22Rv1 (cell line): ENCODE measurements around the gene ZBED2.
"Not testable (repeated sequence)": the region's sequence is repeated elsewhere in the genome, so short reads cannot be mapped to it uniquely, and the experiment has no call there.

ENCODE experiments used
- H3K27ac ChIP-seq: fragments of 450-650 bp; 2 replicates; pipeline ENCODE4 v1.5.1; 2017
- CTCF ChIP-seq: fragments of 450-650 bp; IDR thresholded peaks from 2 replicates; pipeline ENCODE4 v1.5.1; 2017; ENCODE audit warnings: mild to moderate bottlenecking
- ZFX ChIP-seq: fragments of 450-650 bp; IDR thresholded peaks from 2 replicates; pipeline ENCODE4 v1.6.1; 2017; ENCODE audit warnings: antibody characterized with exemption, borderline replicate concordance

ZBED2 gene

GRCh38 chr3:111595232-111595631 is at the start of gene ZBED2:
Gene ZBED2, minus strand, starts transcription at chr3:111595346. Its CDS starts 1,145 bp downstream, at chr3:111594201.
- H3K27ac ChIP-seq, result no peak within 1 kb of the TSS
- TF ChIP-seq ZFX, result no peak
- TF ChIP-seq CTCF, result no peak

GRCh38 chr3:111639316-111639715 is 44.2 kb upstream of the ZBED2 start:
- no peak overlapping the region for H3K27ac ChIP-seq
- TF ChIP-seq CTCF, result no peak

GRCh38 chr3:111636366-111636885 is 41.3 kb upstream of the ZBED2 start:
- TF ChIP-seq ZFX (no peak), CTCF (no peak)

GRCh38 chr3:111635403-111635802 is 40.3 kb upstream of the ZBED2 start:
- H3K27ac ChIP-seq, result no peak overlapping the region
- no peak for TF ChIP-seq ZFX
- no peak for TF ChIP-seq CTCF

More at GRCh38 chr3:111636366-111636885, 41.3 kb upstream of the ZBED2 start:
- no peak overlapping the region for H3K27ac ChIP-seq

GRCh38 chr3:111630638-111631037 is 35.5 kb upstream of the ZBED2 start:
- H3K27ac ChIP-seq, result not testable (repeated sequence)

- not testable (repeated sequence) for H3K27ac ChIP-seq
Observed at GRCh38 chr3:111629018-111629417, 33.9 kb upstream of the ZBED2 start.

- H3K27ac ChIP-seq, result no peak overlapping the region
- TF ChIP-seq CTCF, result no peak
- no peak for TF ChIP-seq ZFX
Observed at GRCh38 chr3:111627092-111627491, 31.9 kb upstream of the ZBED2 start.

- no peak overlapping the region for H3K27ac ChIP-seq
- TF ChIP-seq CTCF (peak; percentile 75), ZFX (no peak)
Observed at GRCh38 chr3:111621535-111621934, 26.4 kb upstream of the ZBED2 start.
